ENCODE data around the gene WDR17. TPM values are rescaled to one million over a fixed set of nuclear protein-coding genes. Genes with fewer than 3 reads are reported as not detected.

WDR17 gene
- total and polyA plus RNA-seq, 2 of the 8 experiments (the other 6 are each of a cell fraction or from before 2014, with no cell fraction given): 1.4 to 3.3 TPM

DNA sequence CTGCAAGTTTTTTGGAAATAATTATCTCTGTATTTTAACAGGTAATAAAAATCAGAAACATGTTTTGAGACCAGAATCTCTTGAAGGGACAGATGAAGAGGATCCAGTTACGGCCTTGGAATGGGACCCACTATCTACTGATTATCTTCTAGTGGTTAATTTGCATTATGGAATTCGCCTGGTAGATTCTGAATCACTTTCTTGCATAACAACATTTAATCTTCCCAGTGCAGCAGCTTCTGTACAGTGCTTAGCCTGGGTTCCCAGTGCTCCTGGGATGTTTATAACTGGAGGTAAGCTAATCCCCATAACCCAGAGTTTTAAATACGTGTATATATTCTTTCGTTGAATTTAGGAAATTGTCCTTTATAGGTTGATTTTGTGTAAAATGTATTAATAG is 59.4 kb downstream of the WDR17 start (continued):
- TF ChIP-seq USF2 (IDR thresholded peaks at IDR 0.05; ENCODE audit: low read length) (no peak), ATF2 (IDR thresholded peaks at IDR 0.05; ENCODE audit: low read length) (no peak), CHD1 (IDR thresholded peaks at IDR 0.05; ENCODE audit: low read depth, low read length) (no peak), SP1 (IDR thresholded peaks at IDR 0.05; ENCODE audit: low read depth, low read length) (no peak)
- TF ChIP-seq, protein P1, sequence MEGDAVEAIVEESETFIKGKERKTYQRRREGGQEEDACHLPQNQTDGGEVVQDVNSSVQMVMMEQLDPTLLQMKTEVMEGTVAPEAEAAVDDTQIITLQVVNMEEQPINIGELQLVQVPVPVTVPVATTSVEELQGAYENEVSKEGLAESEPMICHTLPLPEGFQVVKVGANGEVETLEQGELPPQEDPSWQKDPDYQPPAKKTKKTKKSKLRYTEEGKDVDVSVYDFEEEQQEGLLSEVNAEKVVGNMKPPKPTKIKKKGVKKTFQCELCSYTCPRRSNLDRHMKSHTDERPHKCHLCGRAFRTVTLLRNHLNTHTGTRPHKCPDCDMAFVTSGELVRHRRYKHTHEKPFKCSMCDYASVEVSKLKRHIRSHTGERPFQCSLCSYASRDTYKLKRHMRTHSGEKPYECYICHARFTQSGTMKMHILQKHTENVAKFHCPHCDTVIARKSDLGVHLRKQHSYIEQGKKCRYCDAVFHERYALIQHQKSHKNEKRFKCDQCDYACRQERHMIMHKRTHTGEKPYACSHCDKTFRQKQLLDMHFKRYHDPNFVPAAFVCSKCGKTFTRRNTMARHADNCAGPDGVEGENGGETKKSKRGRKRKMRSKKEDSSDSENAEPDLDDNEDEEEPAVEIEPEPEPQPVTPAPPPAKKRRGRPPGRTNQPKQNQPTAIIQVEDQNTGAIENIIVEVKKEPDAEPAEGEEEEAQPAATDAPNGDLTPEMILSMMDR (IDR thresholded peaks at IDR 0.05; ENCODE audit: control extremely low read depth in 1 of 3, insufficient read depth in 1 of 3, low read depth in 1 of 3, low read length in 3 of 3): no peak
